Smooth muscle cell (in vitro differentiated cells): ENCODE results near the gene AHDC1. TPM values are rescaled to one million over a fixed set of nuclear protein-coding genes. Genes with fewer than 3 reads are reported as not detected.

Experiments
- DNase-seq: peaks from one replicate; lab custom pipeline; 2025; ENCODE audit not compliant: unreplicated experiment; lab: John Stamatoyannopoulos, UW
- H2AFZ ChIP-seq: fragments of 200-600 bp; sonication (generic); 2 replicates; pipeline ENCODE4 v1.6.0; 2016; ENCODE audit warnings: antibody characterized with exemption, low read depth, mild to moderate bottlenecking
- H3F3A ChIP-seq: fragments of 200-600 bp; sonication (generic); 2 replicates; pipeline ENCODE4 v1.6.0; 2017; ENCODE audit warnings: antibody characterized with exemption, low read depth
- H3K27ac ChIP-seq: fragments of 200-600 bp; sonication (generic); 2 replicates; pipeline ENCODE4 v1.5.1; 2016; ENCODE audit warnings: low read depth, mild to moderate bottlenecking
- H3K27me3 ChIP-seq: fragments of 200-600 bp; sonication (generic); 2 replicates; pipeline ENCODE4 v1.6.1; 2016; ENCODE audit warnings: low read depth, mild to moderate bottlenecking
- H3K36me3 ChIP-seq: fragments of 200-600 bp; sonication (generic); 2 replicates; pipeline ENCODE4 v1.5.1; 2016; ENCODE audit warnings: low read depth
- H3K4me1 ChIP-seq: fragments of 200-600 bp; sonication (generic); 2 replicates; pipeline ENCODE4 v1.5.1; 2016; ENCODE audit warnings: low read depth
- H3K4me2 ChIP-seq: fragments of 200-600 bp; sonication (generic); 2 replicates; pipeline ENCODE4 v1.6.0; 2016; ENCODE audit warnings: mild to moderate bottlenecking
- H3K4me3 ChIP-seq: fragments of 200-600 bp; sonication (generic); 2 replicates; pipeline ENCODE4 v1.5.1; 2016; ENCODE audit warnings: mild to moderate bottlenecking
- H3K79me2 ChIP-seq: fragments of 200-600 bp; sonication (generic); 2 replicates; pipeline ENCODE4 v1.6.0; 2016; ENCODE audit warnings: low read depth, mild to moderate bottlenecking
- H3K9ac ChIP-seq: fragments of 200-600 bp; sonication (generic); 2 replicates; pipeline ENCODE4 v1.6.0; 2016; ENCODE audit warnings: low read depth
- H3K9me3 ChIP-seq: fragments of 200-600 bp; sonication (generic); replicated peaks from 2 replicates; pipeline ENCODE4 v1.5.1; 2016; ENCODE audit warnings: low read depth
- H4K20me1 ChIP-seq: fragments of 200-600 bp; sonication (generic); 2 replicates; pipeline ENCODE4 v1.6.0; 2016; ENCODE audit warnings: low read depth
- WGBS: methylation state at CpG from one replicate; pipeline ENCODE4 v1.1.7; 2016; ENCODE audit warnings: low lambda C conversion rate; 5-methylcytosine and 5-hydroxymethylcytosine counted together
- polyA plus RNA-seq: library from polyadenylated mRNA; unstranded; fragments of >200 nt; fragmentation: Nextera tagmentation; extraction: Ambion mirVana; gene quantifications from 2 replicates; pipeline ENCODE4 v1.2.1, GENCODE V29; 2016
- total RNA-seq: library from RNA; depleted of rRNA; stranded (reverse); fragments of >200 nt; gene quantifications from 2 replicates; pipeline ENCODE4 v1.2.3, GENCODE V29; 2014
- TF ChIP-seq, protein P1 (sequence below): fragments of 200-600 bp; sonication (generic); IDR thresholded peaks from 2 replicates; pipeline ENCODE4 v1.5.1; 2017; ENCODE audit warnings: borderline replicate concordance, mild to moderate bottlenecking, antibody characterized with exemption; ENCODE audit not compliant: insufficient read depth, poor library complexity, severe bottlenecking

Gene AHDC1
- total and polyA plus RNA-seq, 2 experiments from 2014 or later = 12.2 TPM

DNA sequence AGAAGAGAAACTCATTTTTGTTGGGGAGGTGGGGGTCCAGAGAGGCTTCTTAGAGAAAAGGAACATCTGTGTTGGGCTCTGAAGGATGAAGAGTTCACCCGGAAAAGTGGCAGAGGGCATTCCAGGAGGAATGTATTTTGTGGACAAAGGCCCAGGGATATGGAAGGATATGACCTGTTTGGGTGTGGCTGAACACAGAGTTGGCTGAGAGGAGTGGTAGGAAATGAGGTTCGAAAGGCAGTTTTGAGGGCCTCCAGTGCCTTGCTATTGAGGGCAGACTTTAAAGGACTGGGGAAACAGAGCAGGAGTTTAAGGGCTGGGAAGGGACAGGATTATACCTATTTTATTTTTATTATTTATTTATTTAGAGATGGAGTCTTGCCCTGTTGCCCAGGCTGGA, 86.6 kb downstream of the AHDC1 start:
- Histone ChIP-seq H4K20me1 (no peaks in the 10 kb centered on the region), H2AFZ (no peak overlapping the region), H3K4me3 (no peak overlapping the region), H3K9me3 (no peaks in the 10 kb centered on the region), H3K27ac (no peak overlapping the region), H3K27me3 (no peaks in the 10 kb centered on the region), H3K9ac (no peak overlapping the region), H3K36me3 (no peaks in the 10 kb centered on the region), H3F3A (peaks cover 5% of the 10 kb centered on the region), H3K4me2 (no peak overlapping the region), H3K79me2 (no peaks in the 10 kb centered on the region), H3K4me1 (peaks cover 35% of the 10 kb centered on the region)
- TF ChIP-seq, protein P1, sequence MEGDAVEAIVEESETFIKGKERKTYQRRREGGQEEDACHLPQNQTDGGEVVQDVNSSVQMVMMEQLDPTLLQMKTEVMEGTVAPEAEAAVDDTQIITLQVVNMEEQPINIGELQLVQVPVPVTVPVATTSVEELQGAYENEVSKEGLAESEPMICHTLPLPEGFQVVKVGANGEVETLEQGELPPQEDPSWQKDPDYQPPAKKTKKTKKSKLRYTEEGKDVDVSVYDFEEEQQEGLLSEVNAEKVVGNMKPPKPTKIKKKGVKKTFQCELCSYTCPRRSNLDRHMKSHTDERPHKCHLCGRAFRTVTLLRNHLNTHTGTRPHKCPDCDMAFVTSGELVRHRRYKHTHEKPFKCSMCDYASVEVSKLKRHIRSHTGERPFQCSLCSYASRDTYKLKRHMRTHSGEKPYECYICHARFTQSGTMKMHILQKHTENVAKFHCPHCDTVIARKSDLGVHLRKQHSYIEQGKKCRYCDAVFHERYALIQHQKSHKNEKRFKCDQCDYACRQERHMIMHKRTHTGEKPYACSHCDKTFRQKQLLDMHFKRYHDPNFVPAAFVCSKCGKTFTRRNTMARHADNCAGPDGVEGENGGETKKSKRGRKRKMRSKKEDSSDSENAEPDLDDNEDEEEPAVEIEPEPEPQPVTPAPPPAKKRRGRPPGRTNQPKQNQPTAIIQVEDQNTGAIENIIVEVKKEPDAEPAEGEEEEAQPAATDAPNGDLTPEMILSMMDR = no peak
- no peak for DNase-seq
- WGBS = 92% methylated on average over 2 of the region's 2 CpGs

DNA sequence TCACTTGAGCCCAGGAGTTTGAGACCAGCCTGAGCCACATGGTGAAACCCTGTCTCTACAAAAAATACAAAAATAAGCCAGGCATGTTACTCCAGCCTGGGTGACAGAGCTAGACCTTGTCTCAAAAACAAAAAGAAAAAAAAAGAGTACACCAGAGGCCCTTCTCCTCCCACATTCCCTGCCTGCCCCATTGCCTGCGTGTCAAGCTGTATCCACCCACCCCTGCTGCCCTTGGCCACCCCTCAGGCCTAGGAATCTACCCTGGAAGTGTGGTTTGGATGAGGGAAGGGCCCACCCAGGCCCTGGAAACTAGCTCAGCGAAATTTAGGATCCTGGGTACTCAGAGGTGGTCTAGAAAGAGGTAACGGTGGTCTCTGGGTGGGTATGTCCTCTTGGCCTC, 88.3 kb downstream of the AHDC1 start:
- H3K27me3 ChIP-seq = no peaks in the 10 kb centered on the region
- no peak overlapping the region for H3K4me2 ChIP-seq
- H3F3A ChIP-seq = peaks cover 5% of the 10 kb centered on the region
- H3K4me3 ChIP-seq = no peak overlapping the region
- H4K20me1 ChIP-seq = no peaks in the 10 kb centered on the region
- no peak overlapping the region for H3K9ac ChIP-seq
- no peak overlapping the region for H3K27ac ChIP-seq
- WGBS = 83% methylated on average over 3 of the region's 3 CpGs
- H3K79me2 ChIP-seq = no peaks in the 10 kb centered on the region
- no peaks in the 10 kb centered on the region for H3K36me3 ChIP-seq
- H3K9me3 ChIP-seq = no peaks in the 10 kb centered on the region
- no peak for DNase-seq
- H2AFZ ChIP-seq = no peak overlapping the region
- TF ChIP-seq, protein P1 = no peak
- H3K4me1 ChIP-seq = peaks cover 26% of the 10 kb centered on the region

DNA sequence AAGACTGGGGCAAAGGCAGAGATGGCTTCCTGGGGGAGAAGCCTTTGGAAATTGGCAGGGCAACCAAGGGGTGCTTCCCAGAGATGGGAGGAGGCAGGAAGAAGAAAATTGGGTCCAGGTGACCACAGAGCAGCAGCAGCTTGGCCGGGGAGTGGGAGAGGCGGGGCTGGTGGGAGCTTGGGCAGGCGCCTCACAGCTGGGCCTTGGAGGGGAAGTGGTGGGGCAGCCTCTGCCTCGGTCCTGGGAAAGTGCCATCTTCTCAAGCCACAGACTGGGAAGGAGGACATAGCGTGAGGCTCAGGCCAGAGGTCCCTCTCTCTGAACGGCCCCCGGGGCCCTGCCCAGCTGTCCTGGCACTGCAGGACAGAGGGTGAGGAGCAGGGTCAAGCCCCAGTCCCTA, 90.0 kb downstream of the AHDC1 start:
- Histone ChIP-seq H3K27ac (no peak overlapping the region), H3K36me3 (no peaks in the 10 kb centered on the region), H3K4me2 (no peak overlapping the region), H2AFZ (no peak overlapping the region), H4K20me1 (no peaks in the 10 kb centered on the region), H3K27me3 (no peaks in the 10 kb centered on the region), H3K9ac (no peak overlapping the region), H3K4me1 (peaks cover 12% of the 10 kb centered on the region), H3K79me2 (no peaks in the 10 kb centered on the region), H3K4me3 (no peak overlapping the region), H3K9me3 (no peaks in the 10 kb centered on the region), H3F3A (peaks cover 4% of the 10 kb centered on the region)
- DNase-seq = no peak
- WGBS = 91% methylated on average over 7 of the region's 7 CpGs
- TF ChIP-seq, protein P1 = no peak

DNA sequence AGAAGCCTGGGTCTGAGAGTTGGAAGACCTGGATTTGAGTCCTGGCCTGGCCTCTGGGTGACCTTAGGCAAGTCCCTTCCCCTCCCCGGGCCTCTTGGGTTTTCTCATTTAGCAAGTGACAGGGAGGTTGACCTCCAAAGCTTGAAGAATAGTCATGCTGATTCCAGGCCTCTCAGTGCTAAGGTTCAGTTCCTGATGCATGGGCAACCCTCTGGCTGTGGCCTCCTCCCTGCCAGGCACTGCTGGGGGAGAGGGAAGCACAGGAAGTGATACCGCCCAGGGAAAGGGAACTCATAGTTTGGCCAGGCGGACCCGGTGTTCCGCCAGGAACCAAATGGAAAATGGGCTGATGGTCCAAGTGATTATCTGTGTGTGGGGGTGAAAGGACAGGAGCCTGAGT, 90.4 kb downstream of the AHDC1 start:
- Histone ChIP-seq H3K36me3 (no peaks in the 10 kb centered on the region), H3K9me3 (no peaks in the 10 kb centered on the region), H3K4me3 (no peak overlapping the region), H4K20me1 (no peaks in the 10 kb centered on the region), H2AFZ (no peak overlapping the region), H3K4me1 (peaks cover 7% of the 10 kb centered on the region), H3K4me2 (no peak overlapping the region), H3K27me3 (no peaks in the 10 kb centered on the region), H3K27ac (no peak overlapping the region), H3F3A (peaks cover under 1% of the 10 kb centered on the region), H3K79me2 (no peaks in the 10 kb centered on the region), H3K9ac (no peak overlapping the region)
- TF ChIP-seq, protein P1 = no peak
- 72% methylated on average over 5 of the region's 5 CpGs for WGBS
- no peak for DNase-seq
